Right lobe of liver (tissue), 6 donors: Measurements from ENCODE around the gene SLC15A1. TPM values are rescaled to one million over a fixed set of nuclear protein-coding genes. Genes with fewer than 3 reads are reported as not detected.

Source experiments
- ATAC-seq, 4 donors: fragments of 200-7000 bp; cut with Tn5 transposase; one replicate each; pipeline ENCODE4 v1.9.1; 2020; ENCODE audit warnings: mild to moderate bottlenecking in 4 of 4, moderate library complexity in 4 of 4
- DNase-seq, 3 donors: peaks; one replicate each; pipeline ENCODE4 v3.0.0-alpha.2; 2020
- H3K27ac ChIP-seq, 3 donors: fragments of 200-600 bp; one replicate each; pipeline ENCODE4 v1.8.0; 2022
- H3K27me3 ChIP-seq, 2 donors: fragments of 200-600 bp; one replicate each; pipeline ENCODE4 v1.8.0; 2022
- H3K36me3 ChIP-seq, 4 donors: fragments of 200-600 bp; sonication (generic) in 1 of 4; one replicate each; pipeline versions ENCODE4 v1.5.1 to v1.8.0; 2017 to 2022; ENCODE audit warnings: control low read depth in 1 of 4
- H3K4me1 ChIP-seq, 4 donors: fragments of 200-600 bp; sonication (generic) in 1 of 4; one replicate each; pipeline versions ENCODE4 v1.5.1 to v1.8.0; 2017 to 2022; ENCODE audit warnings: control low read depth in 1 of 4
- H3K4me3 ChIP-seq, 3 donors: fragments of 200-600 bp; one replicate each; pipeline ENCODE4 v1.8.0; 2022
- H3K9me3 ChIP-seq, 4 donors: fragments of 200-600 bp; sonication (generic) in 1 of 4; one replicate each; pipeline versions ENCODE4 v1.5.1 to v1.8.0; 2017 to 2022; ENCODE audit warnings: control low read depth in 1 of 4
- CTCF ChIP-seq, 4 donors: fragments of 200-600 bp in 3 of 4; fragments of 450-650 bp in 1 of 4; IDR thresholded peaks; one replicate each; pipeline versions ENCODE4 v1.5.1 to v1.8.0; 2016 to 2022; ENCODE audit warnings: antibody characterized with exemption in 4 of 4, mild to moderate bottlenecking in 2 of 4
- POLR2A ChIP-seq: fragments of 450-650 bp; IDR thresholded peaks from one replicate; pipeline ENCODE4 v1.6.1; 2017; ENCODE audit warnings: antibody characterized with exemption, mild to moderate bottlenecking
- WGBS: methylation state at CpG from one replicate; pipeline ENCODE4 v1.1.6; 2018; ENCODE audit warnings: low coverage, low lambda C conversion rate; ENCODE audit not compliant: insufficient coverage; ENCODE audit errors: missing lambda C conversion rate; 5-methylcytosine and 5-hydroxymethylcytosine counted together
- intact Hi-C, 2 donors: fragments of 100-400 bp; cut with DNase I; formaldehyde crosslinking; loops; one replicate each; pipeline versions ENCODE4 v1.11.2 to v1.14.1; 2022
- total RNA-seq, 6 experiments: library from RNA; depleted of rRNA in 2 of 6; stranded (reverse); fragments of >200 nt in 2 of 6; fragmentation: NEBNext Ultra II Directional in 3 of 6; extraction: Animal tissue kit (Norgen Biotek cat#: 25700) in 3 of 6; gene quantifications; one replicate each; pipeline versions ENCODE4 v1.1.0 to v1.2.4, GENCODE V29; 2016 to 2023
- donor health status: DM: no; HTN: yes; CAD: no.
- donor health status: DM: no; HTN: no; CAD: no.
- donor health status: DM: no; HTN: no; CAD: no.
- donor health status: DM: no; HTN: yes; CAD: no.
- donor health status: DM: no; HTN: yes; CAD: no.

SLC15A1 gene
- total RNA-seq, 6 experiments from 2014 or later = 13.5 to 26.8 (median 17.3) TPM

GRCh38 chr13:98783856-98784478 is 31.5 kb upstream of the SLC15A1 start:
- H3K4me1 ChIP-seq = peaks cover 0 to 13% (median 6%) of the 10 kb centered on the region in 4 donors
- ATAC-seq (no peak), DNase-seq (no peak)
- H3K9me3 ChIP-seq = no peaks in the 10 kb centered on the region
- intact Hi-C loops = no loop called here
- no peak for TF ChIP-seq CTCF (IDR thresholded peaks at IDR 0.05)
- no peak for TF ChIP-seq POLR2A
- no peaks in the 10 kb centered on the region for H3K36me3 ChIP-seq
- no peak overlapping the region for H3K27ac ChIP-seq
- H3K4me3 ChIP-seq = no peak overlapping the region
- 79% methylated on average over 7 of the region's 12 CpGs for WGBS
- no peaks in the 10 kb centered on the region for H3K27me3 ChIP-seq

GRCh38 chr13:98782654-98783053 is 30.2 kb upstream of the SLC15A1 start:
- Histone ChIP-seq H3K27ac (no peak overlapping the region), H3K36me3 (no peaks in the 10 kb centered on the region), H3K4me1 (peaks cover 0 to 13% (median 6%) of the 10 kb centered on the region in 4 donors), H3K4me3 (no peak overlapping the region), H3K27me3 (no peaks in the 10 kb centered on the region), H3K9me3 (no peaks in the 10 kb centered on the region)
- 59% methylated on average over 5 of the region's 5 CpGs for WGBS
- intact Hi-C loops = no loop called here
- DNase-seq (no peak), ATAC-seq (no peak)
- TF ChIP-seq CTCF (IDR thresholded peaks at IDR 0.05) = no peak
- no peak for TF ChIP-seq POLR2A

GRCh38 chr13:98781905-98782304 is 29.4 kb upstream of the SLC15A1 start:
- TF ChIP-seq POLR2A = no peak
- TF ChIP-seq CTCF (IDR thresholded peaks at IDR 0.05) = no peak
- no CpG with 5 or more reads among the region's 7 CpGs for WGBS
- no peak overlapping the region for H3K27ac ChIP-seq
- H3K4me3 ChIP-seq = no peak overlapping the region
- H3K27me3 ChIP-seq = no peaks in the 10 kb centered on the region
- H3K9me3 ChIP-seq = no peaks in the 10 kb centered on the region
- intact Hi-C loops = no loop called here
- DNase-seq = no peak
- H3K36me3 ChIP-seq = no peaks in the 10 kb centered on the region
- H3K4me1 ChIP-seq = peaks cover 0 to 13% (median 6%) of the 10 kb centered on the region in 4 donors
- ATAC-seq = no peak

DNA sequence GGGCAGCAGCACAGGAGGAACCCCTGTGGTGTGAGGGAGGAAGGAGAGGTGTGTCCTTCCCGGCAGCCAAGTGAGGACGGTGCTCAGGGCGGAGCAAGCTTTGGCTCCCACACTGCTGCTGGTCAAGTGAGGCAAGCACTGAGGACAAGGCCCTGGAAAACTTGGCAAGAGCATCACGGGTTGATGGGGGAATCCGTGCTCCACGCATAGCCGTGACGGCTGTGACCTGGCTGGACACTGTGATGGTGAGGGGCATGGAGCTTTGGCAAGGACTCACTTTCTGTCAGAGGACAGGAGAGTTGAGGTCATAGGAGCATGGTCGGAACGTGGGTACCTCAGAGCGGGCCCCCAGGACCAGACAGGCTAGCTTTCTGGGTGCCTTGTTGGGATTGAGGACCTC is 29.0 kb upstream of the SLC15A1 start:
- intact Hi-C loops = no loop called here
- TF ChIP-seq CTCF (IDR thresholded peaks at IDR 0.05) (no peak), POLR2A (no peak)
- H3K4me3 ChIP-seq = no peak overlapping the region
- no peak for DNase-seq
- no peak for ATAC-seq
- H3K9me3 ChIP-seq = no peaks in the 10 kb centered on the region
- H3K27me3 ChIP-seq = no peaks in the 10 kb centered on the region
- no peak overlapping the region for H3K27ac ChIP-seq
- no peaks in the 10 kb centered on the region for H3K36me3 ChIP-seq
- peaks cover 0 to 12% (median 4%) of the 10 kb centered on the region in 4 donors for H3K4me1 ChIP-seq
- WGBS = 80% methylated on average over 1 of the region's 11 CpGs

DNA sequence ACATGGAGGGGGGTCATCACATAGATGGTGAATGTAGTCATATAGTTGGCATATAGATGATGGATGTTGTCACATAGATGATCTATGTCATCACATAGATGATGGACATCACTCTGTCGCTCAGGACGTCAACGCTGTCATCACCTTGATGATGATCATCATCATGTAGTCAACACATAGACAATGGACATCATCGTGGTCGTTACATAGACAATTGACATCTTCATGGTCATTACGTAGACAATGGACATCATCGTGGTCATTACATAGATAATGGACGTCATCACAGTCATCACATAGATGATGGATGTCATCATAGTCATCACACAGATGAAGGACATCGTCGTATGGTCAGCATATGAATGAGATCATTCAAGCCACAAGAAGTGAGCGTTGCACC is 28.6 kb upstream of the SLC15A1 start:
- ATAC-seq (no peak), DNase-seq (no peak)
- Histone ChIP-seq H3K27me3 (no peaks in the 10 kb centered on the region), H3K36me3 (no peaks in the 10 kb centered on the region), H3K27ac (no peak overlapping the region), H3K4me3 (no peak overlapping the region), H3K9me3 (no peaks in the 10 kb centered on the region), H3K4me1 (peaks cover 0 to 8% (median 2%) of the 10 kb centered on the region in 4 donors)
- intact Hi-C loops = no loop called here
- 65% methylated on average over 10 of the region's 11 CpGs for WGBS
- TF ChIP-seq CTCF (IDR thresholded peaks at IDR 0.05) (no peak), POLR2A (no peak)
